NCI-H2196 treated with DMSO at 0.1 percent for 48 hours (cell line): ENCODE data around the gene HOXC13.
A peak's percentile ranks its signal among the peaks of the same experiment; 100 is the strongest.

ENCODE experiments used
- DNase-seq: peaks from one replicate; lab custom pipeline; 2025; ENCODE audit not compliant: unreplicated experiment; lab: John Stamatoyannopoulos, UW

HOXC13 gene

DNA sequence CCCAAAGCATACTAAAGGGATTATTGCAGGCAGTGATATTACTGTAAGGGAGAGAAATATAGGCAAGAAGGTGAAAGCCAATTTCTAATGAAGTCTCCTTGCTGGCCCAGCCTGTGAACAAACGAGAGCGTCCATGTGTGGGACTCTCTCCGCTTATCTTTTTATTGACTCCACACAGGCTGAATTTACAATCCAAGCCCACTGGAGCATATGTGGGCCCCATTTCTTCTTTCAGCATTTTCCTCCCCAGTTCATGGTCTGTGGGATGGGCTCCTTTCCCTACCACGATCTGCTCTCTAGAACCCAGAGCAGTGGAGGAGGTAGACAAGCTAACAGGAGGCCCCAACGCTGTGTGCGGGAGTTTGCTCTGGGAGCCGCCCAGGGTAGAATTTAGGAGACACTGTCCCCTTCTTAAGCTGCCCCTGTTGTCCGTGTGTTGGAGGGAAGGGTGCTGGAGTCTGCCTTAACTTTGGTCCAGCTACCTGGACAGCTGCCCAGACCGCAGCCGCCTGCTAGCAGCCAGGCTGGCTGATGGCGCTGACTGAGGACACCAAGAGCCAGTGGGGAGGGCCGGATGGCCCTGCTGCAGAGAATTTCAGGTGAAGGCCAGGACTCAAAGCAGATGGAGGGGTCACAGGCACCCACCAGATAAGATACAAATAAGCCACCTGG is 31.1 kb downstream of the HOXC13 start:
- DNase-seq: no peak

DNA sequence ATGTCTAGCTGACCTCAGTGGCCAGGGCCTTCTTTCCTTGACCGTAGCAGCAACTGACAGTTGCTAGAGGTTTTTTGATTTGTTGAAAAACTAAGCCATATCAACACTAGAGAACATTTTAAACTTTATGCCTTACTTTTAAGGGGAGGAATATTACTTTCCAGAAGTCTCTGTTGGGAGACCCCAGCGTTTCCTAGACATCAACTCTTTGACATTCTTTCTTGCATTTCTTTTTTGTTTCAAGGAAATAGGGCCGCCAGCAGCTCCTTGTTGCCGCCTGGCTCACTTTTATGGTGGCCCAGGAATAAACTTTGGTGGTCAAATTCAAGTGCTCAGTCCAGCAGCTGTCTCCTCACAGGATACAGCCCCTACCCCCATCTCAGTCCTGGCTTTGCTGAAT is 31.8 kb downstream of the HOXC13 start:
- DNase-seq: no peak

GRCh38 chr12:53971129-53971528 is 32.5 kb downstream of the HOXC13 start:
- DNase-seq: no peak

DNA sequence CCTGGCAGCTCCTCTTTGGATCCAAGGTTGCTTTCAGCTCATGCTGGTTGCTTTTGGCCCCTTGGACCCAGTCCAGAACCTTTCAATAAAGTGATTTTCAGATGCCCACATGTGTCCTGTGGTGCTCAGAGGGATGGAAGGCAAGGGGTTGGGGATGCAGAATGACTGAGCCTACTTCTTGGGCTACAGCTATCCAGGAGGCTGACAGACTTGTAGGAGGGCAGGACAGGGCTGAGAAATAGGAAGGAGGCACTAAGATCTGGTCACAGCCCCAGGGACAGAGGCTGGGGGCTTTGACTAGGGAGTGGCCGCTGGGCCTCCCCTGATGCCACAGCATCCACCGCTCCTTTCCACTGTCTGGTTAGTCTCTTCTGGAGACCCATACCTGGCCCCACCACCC is 33.1 kb downstream of the HOXC13 start:
- no peak for DNase-seq

DNA sequence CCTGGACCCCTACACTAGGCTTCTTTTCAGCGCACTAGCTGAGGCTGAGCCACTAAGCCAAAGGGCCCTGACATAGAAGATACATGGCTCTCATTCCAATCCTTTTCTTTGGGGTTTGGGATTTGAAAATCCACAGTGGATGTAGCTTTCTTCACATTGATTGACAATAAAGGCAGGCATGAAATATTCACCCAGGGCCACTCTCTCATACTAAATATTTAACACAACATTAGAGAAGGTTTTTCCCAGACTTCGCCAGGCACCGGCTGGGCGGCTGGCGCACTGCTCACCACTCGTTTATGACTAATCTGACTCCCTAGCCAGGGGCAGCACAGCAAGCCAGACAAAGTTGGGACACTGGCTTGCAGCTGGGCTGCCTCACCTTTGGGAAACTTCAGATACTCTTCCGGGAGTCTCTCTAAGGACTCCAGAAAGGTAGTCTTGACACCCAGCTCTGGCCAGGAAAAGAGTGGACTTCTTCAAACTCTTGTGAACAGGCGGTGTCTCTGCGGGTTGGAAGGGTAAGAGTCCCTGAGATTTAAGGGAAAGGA is 33.6 kb downstream of the HOXC13 start:
- DNase-seq: no peak

GRCh38 chr12:53972722-53973235 is 34.1 kb downstream of the HOXC13 start, which contains the start of gene HOXC11:
HOXC11 (plus strand) TSS chr12:53973126; CDS start chr12:53973242, 116 bp downstream.
- no peak for DNase-seq

- DNase-seq: no peak
Measured at GRCh38 chr12:53973236-53974042, 34.8 kb downstream of the HOXC13 start.

DNA sequence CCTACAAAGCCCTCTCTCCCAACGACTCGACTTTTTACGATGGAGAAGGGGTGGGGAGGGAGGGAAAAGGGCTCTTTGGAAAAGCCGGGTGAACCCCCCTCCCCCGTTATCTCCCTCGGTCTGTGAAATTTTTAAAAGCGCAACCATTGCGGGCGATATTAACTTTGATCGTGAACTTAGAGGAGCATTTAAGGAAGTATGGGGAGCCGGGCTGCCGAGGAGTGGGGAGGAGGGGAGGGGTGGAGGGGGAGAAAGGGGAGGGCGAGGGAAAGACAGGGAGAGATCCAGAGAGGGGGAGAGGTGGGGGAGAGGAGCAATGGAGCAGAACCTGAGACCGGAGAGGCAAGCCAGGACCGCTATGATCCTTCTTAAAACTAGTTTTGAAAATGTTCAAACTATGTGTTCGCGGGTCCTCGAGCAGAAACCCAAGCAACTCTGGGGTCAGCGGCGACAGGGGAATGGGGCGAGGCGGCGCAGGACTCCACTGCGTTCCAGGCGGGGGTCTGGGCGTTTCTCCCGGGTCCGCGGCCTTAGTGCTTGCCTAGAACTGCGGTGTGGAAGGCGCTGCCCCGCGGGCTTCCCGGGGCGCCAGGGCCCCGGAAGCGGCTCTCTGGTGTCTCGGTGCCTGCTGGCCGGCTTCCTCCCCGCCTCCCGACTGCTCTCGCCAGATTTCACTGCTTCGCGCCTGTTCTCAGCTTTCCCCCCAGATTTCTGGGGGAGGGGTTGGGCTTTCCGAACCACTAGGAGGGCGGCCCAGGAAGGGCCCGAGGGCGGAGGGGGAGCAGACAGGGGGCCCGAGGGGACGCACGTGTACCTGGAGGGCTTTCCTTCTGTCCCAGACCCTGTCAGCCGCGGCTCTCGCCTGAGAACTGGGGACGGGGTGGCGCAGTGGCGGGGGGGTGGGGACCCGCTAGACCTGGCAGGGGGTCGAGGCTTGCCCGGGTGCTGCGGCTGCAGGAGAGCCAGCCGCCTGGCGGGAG is 35.7 kb downstream of the HOXC13 start, which contains the start of gene HOTAIR:
Gene HOTAIR (minus strand): TSS at position 871 of the 980 bp plus-strand sequence.
- DNase-seq: peak; percentile 15

DNA sequence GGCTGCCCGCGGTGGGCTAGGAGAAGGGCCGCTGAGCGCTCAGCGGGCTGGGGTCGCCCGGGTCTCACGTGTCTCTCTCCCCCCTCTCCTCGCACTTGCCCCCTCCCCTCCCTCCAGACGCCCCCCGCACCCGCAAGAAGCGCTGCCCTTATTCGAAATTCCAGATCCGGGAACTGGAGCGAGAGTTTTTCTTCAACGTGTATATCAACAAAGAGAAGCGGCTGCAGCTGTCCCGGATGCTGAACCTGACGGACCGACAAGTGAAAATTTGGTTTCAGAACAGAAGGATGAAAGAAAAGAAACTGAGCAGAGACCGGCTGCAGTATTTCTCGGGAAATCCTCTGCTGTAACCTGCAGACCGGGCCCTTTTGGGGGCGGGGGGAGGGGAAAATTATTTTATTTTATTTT is 36.4 kb downstream of the HOXC13 start:
- DNase-seq: no peak

DNA sequence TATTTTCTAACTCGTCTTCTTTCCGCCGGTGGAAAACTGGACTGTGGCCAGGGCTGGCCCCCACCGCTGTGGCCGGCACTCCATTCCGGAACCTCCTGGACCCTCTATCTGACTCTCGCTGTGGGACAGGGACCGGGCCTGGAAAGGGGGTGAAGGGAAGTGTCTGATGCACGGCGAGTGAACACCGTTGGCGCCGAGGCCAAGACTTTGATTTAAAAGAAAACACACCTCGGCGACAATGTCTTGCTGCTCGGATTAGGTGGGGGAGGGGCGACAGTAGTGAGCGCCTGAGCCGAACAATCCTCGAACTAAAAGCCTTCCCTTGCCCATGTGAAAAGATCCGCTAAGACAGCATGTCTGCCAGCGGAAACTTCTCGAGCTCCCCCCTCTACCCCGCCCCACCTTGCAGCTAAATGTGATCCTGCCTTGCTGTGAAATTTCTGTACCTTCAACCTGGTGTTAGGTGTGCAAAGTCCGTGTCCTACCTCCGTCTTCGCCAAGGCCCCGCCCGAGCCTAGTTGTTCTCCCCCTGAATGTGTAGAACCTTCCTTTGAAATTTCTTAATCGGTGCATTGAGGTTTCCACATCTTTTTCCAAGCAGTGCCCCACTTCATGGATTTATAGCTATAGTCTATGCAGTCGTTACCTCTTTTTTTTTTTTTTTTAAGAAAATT is 37.0 kb downstream of the HOXC13 start:
- no peak for DNase-seq

DNA sequence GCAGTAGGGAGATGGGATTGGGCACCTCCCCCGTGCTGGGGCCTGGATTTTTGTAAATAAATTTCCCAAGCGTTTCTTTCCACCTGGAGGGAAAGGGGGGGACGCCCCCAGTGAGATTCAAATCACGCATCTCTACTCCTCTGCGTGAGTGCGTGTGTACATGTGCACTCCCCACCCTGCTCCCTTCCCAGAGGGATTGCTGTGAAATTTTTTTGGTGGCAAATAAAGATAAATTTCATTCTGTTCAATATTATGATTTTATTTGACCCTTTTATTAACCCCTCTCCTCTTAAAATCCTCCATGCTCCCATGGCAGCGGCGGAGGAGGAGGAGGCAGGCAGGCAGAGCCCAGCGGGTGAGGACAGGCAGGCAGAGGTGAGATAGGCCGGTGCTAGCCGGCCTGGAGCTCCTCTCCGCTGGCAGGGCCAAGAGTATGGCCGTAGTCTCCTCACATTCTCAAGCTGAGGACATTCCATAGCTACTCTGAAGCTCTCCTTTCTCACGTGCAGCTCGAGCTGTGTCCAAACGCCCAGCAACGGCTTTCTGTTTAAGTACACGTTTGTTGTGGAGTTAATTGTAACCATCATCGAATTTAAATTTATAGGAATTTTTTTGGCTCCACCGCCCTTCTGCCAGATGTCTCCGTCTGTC is 37.7 kb downstream of the HOXC13 start:
- no peak for DNase-seq

GRCh38 chr12:53976823-53977595 is 38.4 kb downstream of the HOXC13 start:
- no peak for DNase-seq

- DNase-seq: no peak
Measured at GRCh38 chr12:53977596-53978445, 39.2 kb downstream of the HOXC13 start.

DNA sequence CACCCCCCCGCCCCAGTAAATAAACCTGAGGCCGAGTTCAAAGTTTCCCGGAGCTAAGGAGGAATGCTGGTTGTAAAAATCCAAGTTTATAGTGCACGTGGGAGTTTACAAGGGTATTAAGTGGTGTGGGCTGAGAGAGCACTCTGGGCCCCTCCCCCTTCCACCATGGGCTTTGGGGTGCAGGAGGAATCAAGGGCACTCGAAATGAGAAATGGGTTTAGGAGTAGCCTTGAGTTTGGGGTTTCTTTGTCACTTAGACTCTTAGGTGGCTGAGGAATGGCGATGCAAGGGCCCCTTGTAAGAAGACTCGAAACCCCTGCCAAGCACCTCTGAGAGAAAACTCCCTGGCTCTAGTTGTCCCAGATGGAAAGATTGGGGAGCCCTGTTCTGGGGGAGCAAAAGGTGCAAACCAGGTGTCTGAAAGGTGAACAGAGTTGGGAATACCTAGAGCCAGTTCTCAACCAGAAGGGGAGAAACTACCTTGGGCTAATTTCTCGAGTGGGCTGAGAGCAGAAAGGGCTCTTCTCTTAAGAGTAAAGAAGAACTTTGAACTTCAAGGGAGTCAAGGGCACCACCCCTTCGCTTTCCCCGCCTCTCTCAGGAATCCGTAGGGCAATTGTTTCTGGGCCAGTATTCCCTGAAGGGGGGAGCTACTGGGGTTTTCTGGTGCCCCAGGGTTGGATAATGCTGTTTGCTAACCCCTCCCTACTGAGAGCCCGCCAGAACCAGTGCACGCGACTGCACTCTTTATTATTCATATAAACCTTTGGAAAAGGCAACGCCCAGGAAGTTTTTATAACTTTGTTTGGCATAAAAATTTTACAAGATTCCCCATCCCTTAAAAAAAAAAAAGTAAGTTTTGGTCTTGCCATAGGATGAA is 40.1 kb downstream of the HOXC13 start:
- no peak for DNase-seq

DNA sequence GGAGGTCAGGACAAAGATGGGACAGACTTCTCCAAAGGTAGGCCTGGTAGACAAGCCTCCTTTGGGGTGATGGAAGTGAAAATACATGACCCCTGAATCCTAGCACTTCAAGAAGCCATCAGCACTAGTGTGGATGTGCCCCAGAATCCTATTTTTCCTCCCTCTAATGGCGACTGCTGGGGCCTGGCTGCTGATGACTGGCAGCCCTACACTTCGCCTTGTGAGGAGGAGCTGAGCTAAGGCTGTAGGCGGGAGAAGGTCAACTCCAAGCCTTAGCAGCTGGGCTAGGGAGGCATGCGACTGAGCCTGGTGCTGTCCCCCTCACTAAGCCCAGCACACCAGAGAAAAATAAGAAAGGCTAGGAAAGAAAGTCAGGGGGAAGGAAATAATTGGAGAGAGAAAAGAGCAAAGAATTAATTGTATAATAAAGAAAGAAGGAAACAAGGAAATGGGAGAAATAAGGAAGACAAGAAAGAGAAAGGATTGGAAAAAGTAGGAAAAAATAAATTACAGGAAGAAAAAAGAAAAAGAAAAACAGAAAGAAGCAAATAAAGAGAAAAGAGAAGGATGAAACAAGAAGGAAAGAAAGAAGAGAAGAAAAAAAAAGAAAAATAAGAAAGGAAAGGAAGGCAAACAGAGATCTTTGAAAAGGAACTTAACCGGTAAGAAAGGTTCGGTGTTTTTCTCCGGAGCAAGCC is 41.6 kb downstream of the HOXC13 start:
- no peak for DNase-seq

GRCh38 chr12:53980802-53981496 is 42.3 kb downstream of the HOXC13 start:
- no peak for DNase-seq
